Measurements from ENCODE around the gene CDCA7.

Gene CDCA7

GRCh38 chr2:173339807-173340206 is 14.9 kb upstream of the CDCA7 start:
- TF ChIP-seq CTCF (IDR thresholded peaks at IDR 0.05): no peak
- no peak for TF ChIP-seq ZFX (IDR thresholded peaks at IDR 0.05; ENCODE audit: borderline replicate concordance)
- H3K27ac ChIP-seq: no peak overlapping the region

GRCh38 chr2:173343921-173344320 is 10.8 kb upstream of the CDCA7 start:
- TF ChIP-seq CTCF (IDR thresholded peaks at IDR 0.05): no peak
- no peak for TF ChIP-seq ZFX (IDR thresholded peaks at IDR 0.05; ENCODE audit: borderline replicate concordance)
- no peak overlapping the region for H3K27ac ChIP-seq

GRCh38 chr2:173346035-173346434 is 8.6 kb upstream of the CDCA7 start:
- TF ChIP-seq CTCF (IDR thresholded peaks at IDR 0.05): no peak
- H3K27ac ChIP-seq: no peak overlapping the region

- TF ChIP-seq ZFX (IDR thresholded peaks at IDR 0.05; ENCODE audit: borderline replicate concordance) (no peak), CTCF (IDR thresholded peaks at IDR 0.05) (no peak)
- no peak overlapping the region for H3K27ac ChIP-seq
Measured at GRCh38 chr2:173347305-173348168, 7.1 kb upstream of the CDCA7 start.

GRCh38 chr2:173349287-173349686 is 5.4 kb upstream of the CDCA7 start:
- TF ChIP-seq ZFX (IDR thresholded peaks at IDR 0.05; ENCODE audit: borderline replicate concordance) (no peak), CTCF (IDR thresholded peaks at IDR 0.05) (no peak)
- no peak overlapping the region for H3K27ac ChIP-seq

- no peak overlapping the region for H3K27ac ChIP-seq
- TF ChIP-seq ZFX (IDR thresholded peaks at IDR 0.05; ENCODE audit: borderline replicate concordance): no peak
- TF ChIP-seq CTCF (IDR thresholded peaks at IDR 0.05): no peak
Measured at GRCh38 chr2:173350383-173350782, 4.3 kb upstream of the CDCA7 start.

GRCh38 chr2:173351879-173352278 is 2.8 kb upstream of the CDCA7 start:
- no peak for TF ChIP-seq CTCF (IDR thresholded peaks at IDR 0.05)
- TF ChIP-seq ZFX (IDR thresholded peaks at IDR 0.05; ENCODE audit: borderline replicate concordance): no peak
- H3K27ac ChIP-seq: no peak overlapping the region

Data from 22Rv1 (cell line).